Panc1 (cell line): ENCODE measurements around the gene HBA1. TPM values are rescaled to one million over a fixed set of nuclear protein-coding genes. Genes with fewer than 3 reads are reported as not detected.

Experiments
- ATAC-seq: fragments of 200-7000 bp; cut with Tn5 transposase; 2 replicates; pipeline ENCODE4 v1.9.1; 2020; ENCODE audit warnings: mild to moderate bottlenecking, moderate library complexity
- BruUV-seq: library from RNA; stranded (reverse); fragments of 400-500 nt; replicated peaks from 2 replicates; lab custom pipeline; 2021; lab: Mats Ljungman, UMichigan
- CTCF ChIA-PET: fragments of 300-600 bp; sonication (Branson Sonifier 250); formaldehyde crosslinking; loops from one replicate; lab custom pipeline; 2022; ENCODE audit warnings: antibody characterized with exemption; lab: Charles Lee
- POLR2A ChIA-PET: fragments of 300-600 bp; sonication (Branson Sonifier 250); formaldehyde crosslinking; loops from one replicate; lab custom pipeline; 2022; ENCODE audit warnings: antibody characterized with exemption; lab: Charles Lee
- DNase-seq: peaks from one replicate; pipeline ENCODE4 v3.0.0-alpha.2; 2010; ENCODE audit warnings: low read depth, low spot score
- H3K27ac ChIP-seq: 2 replicates; pipeline ENCODE4 v1.5.1; 2011; ENCODE audit warnings: mild to moderate bottlenecking, low read length, inconsistent platforms
- H3K27me3 ChIP-seq: fragments of 200-500 bp; sonication (Bioruptor generic); 2 replicates; pipeline ENCODE4 v1.6.0; 2014; ENCODE audit warnings: low read length, inconsistent platforms; ENCODE audit not compliant: control insufficient read depth, insufficient read depth
- H3K36me3 ChIP-seq: fragments of 200-500 bp; sonication (Bioruptor generic); 2 replicates; pipeline ENCODE4 v1.5.1; 2014; ENCODE audit warnings: inconsistent platforms, mild to moderate bottlenecking, low read length, moderate library complexity; ENCODE audit not compliant: control insufficient read depth, insufficient read depth
- H3K4me1 ChIP-seq: 2 replicates; pipeline ENCODE4 v1.5.1; 2011; ENCODE audit warnings: inconsistent platforms, mild to moderate bottlenecking, low read length, moderate library complexity; ENCODE audit not compliant: control insufficient read depth, insufficient read depth
- H3K4me3 ChIP-seq, 2 experiments: 2 replicates each; pipeline ENCODE4 v1.5.1; 2011 to 2012; ENCODE audit warnings: low read depth in 2 of 2, low read length in 2 of 2, mild to moderate bottlenecking in 2 of 2, inconsistent platforms in 1 of 2, moderate library complexity in 1 of 2
- H3K9me3 ChIP-seq: fragments of 200-500 bp; sonication (Bioruptor generic); 2 replicates; pipeline ENCODE4 v1.5.1; 2014; ENCODE audit warnings: low read depth, mild to moderate bottlenecking, inconsistent platforms, low read length, moderate library complexity; ENCODE audit not compliant: control insufficient read depth, insufficient read depth
- CTCF ChIP-seq: fragments of 450-650 bp; IDR thresholded peaks from 2 replicates; pipeline ENCODE4 v1.5.1; 2017; ENCODE audit warnings: mild to moderate bottlenecking
- POLR2AphosphoS5 ChIP-seq: IDR thresholded peaks from 2 replicates; pipeline ENCODE4 v1.6.1; 2012; ENCODE audit warnings: mild to moderate bottlenecking, low read depth, low read length, moderate library complexity
- REST ChIP-seq, 2 experiments: IDR thresholded peaks; 2 replicates each; pipeline ENCODE4 v1.6.1; 2011 to 2012; ENCODE audit warnings: low read depth in 2 of 2, control low read depth in 1 of 2, low read length in 1 of 2, mild to moderate bottlenecking in 1 of 2, moderate library complexity in 1 of 2; ENCODE audit not compliant: insufficient read depth in 1 of 2
- SIN3A ChIP-seq: IDR thresholded peaks from 2 replicates; pipeline ENCODE4 v1.6.1; 2012; ENCODE audit warnings: low read depth, mild to moderate bottlenecking, low read length, moderate library complexity, borderline replicate concordance; ENCODE audit not compliant: insufficient read depth
- TCF7L2 ChIP-seq: IDR thresholded peaks from 2 replicates; pipeline ENCODE4 v1.6.1; 2011; ENCODE audit warnings: mild to moderate bottlenecking, low read depth, low read length, inconsistent platforms
- in situ Hi-C: cut with HindIII; loops from 2 replicates; pipeline ENCODE4 v1.10.0; 2016; ENCODE audit warnings: low sequenced_read_pairs, low pct_unique_long_range_greater_than_20kb
- intact Hi-C: fragments of 100-400 bp; cut with micrococcal nuclease; formaldehyde crosslinking; loops from one replicate; pipeline ENCODE4 v1.10.0; 2022; ENCODE audit not compliant: unreplicated experiment
- total RNA-seq: library from RNA; stranded (reverse); gene quantifications from one replicate; pipeline ENCODE4 v1.2.1, GENCODE V29; 2021; ENCODE audit not compliant: unreplicated experiment

HBA1 gene
- total RNA-seq, 1 experiment from 2014 or later = 4.4 TPM

GRCh38 chr16:164827-165538 lies 11.5 kb upstream of the HBA1 start:
- intact Hi-C loops = no loop called here
- TF ChIP-seq CTCF = no peak
- TF ChIP-seq POLR2AphosphoS5 = no peak
- TF ChIP-seq REST (IDR thresholded peaks at IDR 0.05; ENCODE audit: insufficient read depth in 1 of 2, low read depth in 2 of 2, low read length in 1 of 2) = no peak
- no peaks in the 10 kb centered on the region for H3K4me1 ChIP-seq
- peak overlapping the region; percentile 13 to 26; a peak in 3 of 4 replicates for H3K4me3 ChIP-seq
- ChIA-PET CTCF (no interaction called here), POLR2A (no interaction called here)
- H3K36me3 ChIP-seq = no peaks in the 10 kb centered on the region
- no peaks in the 10 kb centered on the region for H3K27me3 ChIP-seq
- DNase-seq (no peak), ATAC-seq (no peak)
- in situ Hi-C loops = no loop called here
- no TSS peak for BruUV-seq
- no peak overlapping the region for H3K27ac ChIP-seq
- no peaks in the 10 kb centered on the region for H3K9me3 ChIP-seq

- Histone ChIP-seq H3K27ac (no peak within 1 kb of the TSS), H3K9me3 (no peaks in the 10 kb centered on the region), H3K4me1 (no peaks in the 10 kb centered on the region), H3K36me3 (no peaks in the 10 kb centered on the region), H3K4me3 (peak within 1 kb of the TSS; percentile 13 to 26; a peak in 3 of 4 replicates), H3K27me3 (no peaks in the 10 kb centered on the region)
- TF ChIP-seq REST (IDR thresholded peaks at IDR 0.05; ENCODE audit: insufficient read depth in 1 of 2, low read depth in 2 of 2, low read length in 1 of 2) (no peak), CTCF (no peak), POLR2AphosphoS5 (no peak), SIN3A (no peak), TCF7L2 (no peak)
- in situ Hi-C loops (no loop called here), intact Hi-C loops (no loop called here)
- no TSS peak for BruUV-seq
- no peak for ATAC-seq
- CTCF ChIA-PET = no interaction called here
- DNase-seq = no peak
- POLR2A ChIA-PET = no interaction called here
Measured at GRCh38 chr16:165539-166374, 10.7 kb upstream of the HBA1 start, which contains the start of gene HBM. Gene HBM, plus strand, starts transcription at chr16:165978. Its CDS starts 20 bp downstream, at chr16:165998.
